Prostate gland (tissue), 2 donors: ENCODE results near the gene ASIC2.

Source experiments
- POLR2A ChIP-seq: fragments of 450-650 bp; IDR thresholded peaks from one replicate; pipeline ENCODE4 v1.6.1; 2016; ENCODE audit warnings: antibody characterized with exemption, mild to moderate bottlenecking
- POLR2AphosphoS5 ChIP-seq: sonication (generic); formaldehyde crosslinking; IDR thresholded peaks from one replicate; pipeline ENCODE4 v1.6.1; 2017; ENCODE audit warnings: antibody characterized with exemption
- TF ChIP-seq, protein P1 (sequence below), 4 experiments: fragments of 200-600 bp in 2 of 4; fragments of 450-650 bp in 2 of 4; sonication (generic) in 2 of 4; IDR thresholded peaks; 1 replicate in 3 of 4; 2 replicates in 1 of 4; pipeline ENCODE4 v1.5.1; 2016 to 2019; ENCODE audit warnings: antibody characterized with exemption in 4 of 4, mild to moderate bottlenecking in 2 of 4, moderate library complexity in 2 of 4

DNA sequence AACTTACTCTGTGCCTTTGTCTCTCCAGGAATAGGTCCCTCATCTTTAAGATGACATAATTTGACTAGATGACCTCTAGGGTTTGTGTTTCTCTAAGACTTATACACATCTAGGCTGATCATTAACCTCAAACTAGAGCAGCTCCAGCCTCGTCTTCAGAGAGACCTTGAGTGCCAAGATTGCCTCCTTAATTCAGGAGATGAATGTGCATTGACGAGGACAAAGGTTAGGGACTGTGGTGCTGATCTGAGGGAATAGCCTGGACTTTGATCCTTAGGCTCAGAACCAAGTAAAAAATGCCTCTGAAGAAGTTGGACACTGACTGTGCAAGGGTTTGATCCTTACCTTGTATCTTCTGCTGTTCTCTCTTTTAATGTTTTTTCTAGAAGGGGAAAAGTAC lies 17.2 kb upstream of the ASIC2 start:
- TF ChIP-seq POLR2A (no peak), POLR2AphosphoS5 (no peak)
- TF ChIP-seq, protein P1, sequence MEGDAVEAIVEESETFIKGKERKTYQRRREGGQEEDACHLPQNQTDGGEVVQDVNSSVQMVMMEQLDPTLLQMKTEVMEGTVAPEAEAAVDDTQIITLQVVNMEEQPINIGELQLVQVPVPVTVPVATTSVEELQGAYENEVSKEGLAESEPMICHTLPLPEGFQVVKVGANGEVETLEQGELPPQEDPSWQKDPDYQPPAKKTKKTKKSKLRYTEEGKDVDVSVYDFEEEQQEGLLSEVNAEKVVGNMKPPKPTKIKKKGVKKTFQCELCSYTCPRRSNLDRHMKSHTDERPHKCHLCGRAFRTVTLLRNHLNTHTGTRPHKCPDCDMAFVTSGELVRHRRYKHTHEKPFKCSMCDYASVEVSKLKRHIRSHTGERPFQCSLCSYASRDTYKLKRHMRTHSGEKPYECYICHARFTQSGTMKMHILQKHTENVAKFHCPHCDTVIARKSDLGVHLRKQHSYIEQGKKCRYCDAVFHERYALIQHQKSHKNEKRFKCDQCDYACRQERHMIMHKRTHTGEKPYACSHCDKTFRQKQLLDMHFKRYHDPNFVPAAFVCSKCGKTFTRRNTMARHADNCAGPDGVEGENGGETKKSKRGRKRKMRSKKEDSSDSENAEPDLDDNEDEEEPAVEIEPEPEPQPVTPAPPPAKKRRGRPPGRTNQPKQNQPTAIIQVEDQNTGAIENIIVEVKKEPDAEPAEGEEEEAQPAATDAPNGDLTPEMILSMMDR (IDR thresholded peaks at IDR 0.05): no peak
